PFSK-1 (cell line): ENCODE results near the gene ASMTL.

Experiments used
- FOXP2 ChIP-seq: optimal IDR thresholded peaks from 2 replicates; pipeline ENCODE3; 2011; ENCODE audit warnings: borderline replicate concordance, control low read depth, inconsistent platforms; ENCODE audit not compliant: insufficient read depth; ENCODE audit errors: extremely low read length, extremely low read depth
- POLR2AphosphoS5 ChIP-seq: IDR thresholded peaks from 2 replicates; pipeline ENCODE4 v1.6.1; 2012; ENCODE audit warnings: low read depth, mild to moderate bottlenecking, control low read depth, low read length, moderate library complexity
- REST ChIP-seq, 2 experiments: IDR thresholded peaks; 2 replicates each; pipeline versions ENCODE4 v1.6.1 to v1.8.0; 2011 to 2012; ENCODE audit warnings: low read depth in 2 of 2, low read length in 2 of 2, control low read depth in 1 of 2, inconsistent platforms in 1 of 2, mild to moderate bottlenecking in 1 of 2, moderate library complexity in 1 of 2; ENCODE audit not compliant: insufficient read depth in 1 of 2
- SIN3A ChIP-seq: IDR thresholded peaks from 2 replicates; pipeline ENCODE4 v1.6.1; 2012; ENCODE audit warnings: mild to moderate bottlenecking, low read length, moderate library complexity, borderline replicate concordance; ENCODE audit not compliant: insufficient read depth
- TAF1 ChIP-seq: IDR thresholded peaks from 2 replicates; pipeline ENCODE4 v1.6.1; 2012; ENCODE audit warnings: low read length, control low read depth, borderline replicate concordance; ENCODE audit not compliant: insufficient read depth

ASMTL gene

GRCh38 chrX:1398431-1399340 is 54.0 kb downstream of the ASMTL start:
- no peak for TF ChIP-seq SIN3A
- TF ChIP-seq POLR2AphosphoS5 = no peak
- no peak for TF ChIP-seq TAF1
- no peak for TF ChIP-seq FOXP2
- no peak for TF ChIP-seq REST (IDR thresholded peaks at IDR 0.05; ENCODE audit: insufficient read depth in 1 of 2, low read depth in 2 of 2, low read length in 2 of 2)

GRCh38 chrX:1397441-1398270 is 55.1 kb downstream of the ASMTL start:
- TF ChIP-seq TAF1 (no peak), REST (IDR thresholded peaks at IDR 0.05; ENCODE audit: insufficient read depth in 1 of 2, low read depth in 2 of 2, low read length in 2 of 2) (no peak), POLR2AphosphoS5 (no peak), SIN3A (no peak)

- no peak for TF ChIP-seq POLR2AphosphoS5
- TF ChIP-seq SIN3A = no peak
- no peak for TF ChIP-seq TAF1
- no peak for TF ChIP-seq FOXP2
- no peak for TF ChIP-seq REST (IDR thresholded peaks at IDR 0.05; ENCODE audit: insufficient read depth in 1 of 2, low read depth in 2 of 2, low read length in 2 of 2)
Observed at GRCh38 chrX:1397001-1397400, 55.7 kb downstream of the ASMTL start.

- TF ChIP-seq TAF1 (no peak), POLR2AphosphoS5 (no peak), REST (IDR thresholded peaks at IDR 0.05; ENCODE audit: insufficient read depth in 1 of 2, low read depth in 2 of 2, low read length in 2 of 2) (no peak), SIN3A (no peak), FOXP2 (no peak)
Observed at GRCh38 chrX:1395646-1396216, 57.0 kb downstream of the ASMTL start.
